DND-41 (cell line): Measurements from ENCODE around the gene PTGES2.

Experiments used
- ATAC-seq: fragments of 200-7000 bp; cut with Tn5 transposase; 3 replicates; pipeline ENCODE4 v1.9.1; 2021; ENCODE audit warnings: low read depth; ENCODE audit not compliant: insufficient read depth
- DNase-seq: peaks from one replicate; pipeline ENCODE4 v3.0.0-alpha.2; 2020
- H2AFZ ChIP-seq: 2 replicates; pipeline ENCODE4 v1.6.0; 2012; ENCODE audit warnings: low read depth, low read length
- H3K27ac ChIP-seq: 2 replicates; pipeline ENCODE4 v1.5.1; 2012; ENCODE audit warnings: low read length, inconsistent platforms
- H3K27me3 ChIP-seq: fragments of 200-600 bp; sonication (generic); 2 replicates; pipeline ENCODE4 v1.6.0; 2012; ENCODE audit warnings: low read length, mild to moderate bottlenecking, inconsistent platforms; ENCODE audit not compliant: insufficient read depth, poor library complexity
- H3K36me3 ChIP-seq: 2 replicates; pipeline ENCODE4 v1.5.1; 2012; ENCODE audit warnings: low read length, inconsistent platforms; ENCODE audit not compliant: insufficient read depth
- H3K4me1 ChIP-seq: 2 replicates; pipeline ENCODE4 v1.5.1; 2012; ENCODE audit warnings: mild to moderate bottlenecking, low read length; ENCODE audit not compliant: insufficient read depth
- H3K4me2 ChIP-seq: 2 replicates; pipeline ENCODE4 v1.6.0; 2012; ENCODE audit warnings: mild to moderate bottlenecking, moderate library complexity, low read length, inconsistent platforms; ENCODE audit not compliant: insufficient read depth
- H3K4me3 ChIP-seq, 2 experiments: fragments of 200-600 bp in 1 of 2; shearing (Covaris generic) in 1 of 2; 2 replicates each; pipeline ENCODE4 v1.5.1; 2012 to 2016; ENCODE audit warnings: inconsistent platforms in 2 of 2, low read length in 2 of 2, mild to moderate bottlenecking in 2 of 2, low read depth in 1 of 2, moderate library complexity in 1 of 2
- H3K79me2 ChIP-seq: 2 replicates; pipeline ENCODE4 v1.6.0; 2012; ENCODE audit warnings: low read length, inconsistent platforms; ENCODE audit not compliant: insufficient read depth
- H3K9ac ChIP-seq: 2 replicates; pipeline ENCODE4 v1.6.0; 2012; ENCODE audit warnings: low read depth, mild to moderate bottlenecking, inconsistent platforms, low read length, moderate library complexity
- H3K9me3 ChIP-seq: 2 replicates; pipeline ENCODE4 v1.5.1; 2012; ENCODE audit warnings: low read length, moderate library complexity, mild to moderate bottlenecking, inconsistent platforms; ENCODE audit not compliant: insufficient read depth, severe bottlenecking
- H4K20me1 ChIP-seq: 2 replicates; pipeline ENCODE4 v1.6.0; 2012; ENCODE audit warnings: low read length; ENCODE audit not compliant: insufficient read depth
- EZH2 ChIP-seq: IDR thresholded peaks from 3 replicates; pipeline ENCODE4 v1.6.1; 2012; ENCODE audit warnings: borderline replicate concordance, low read depth, mild to moderate bottlenecking, moderate library complexity, low read length, inconsistent platforms; ENCODE audit not compliant: severe bottlenecking
- TF ChIP-seq, protein P1 (sequence below): IDR thresholded peaks from 2 replicates; pipeline ENCODE4 v1.5.1; 2012; ENCODE audit warnings: borderline replicate concordance, low read length, moderate library complexity, mild to moderate bottlenecking; ENCODE audit not compliant: poor library complexity, severe bottlenecking; ENCODE audit errors: extremely low read depth

PTGES2 gene

DNA sequence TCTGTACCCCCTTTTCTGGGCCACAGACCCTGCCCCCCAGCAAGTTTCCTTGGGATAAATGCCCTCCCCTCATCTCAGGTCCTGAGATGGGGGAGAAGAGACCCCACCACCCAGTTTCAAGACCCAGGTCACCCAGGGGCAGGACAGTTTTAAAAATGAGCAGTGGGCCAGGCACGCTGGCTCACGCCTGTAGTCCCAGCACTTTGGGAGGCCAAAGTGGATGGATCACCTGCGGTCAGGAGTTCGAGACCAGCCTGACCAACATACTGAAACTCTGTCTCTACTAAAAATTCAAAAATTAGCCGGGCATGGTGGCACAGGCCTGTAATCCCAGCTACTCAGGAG, 6.1 kb downstream of the PTGES2 start:
- TF ChIP-seq, protein P1, sequence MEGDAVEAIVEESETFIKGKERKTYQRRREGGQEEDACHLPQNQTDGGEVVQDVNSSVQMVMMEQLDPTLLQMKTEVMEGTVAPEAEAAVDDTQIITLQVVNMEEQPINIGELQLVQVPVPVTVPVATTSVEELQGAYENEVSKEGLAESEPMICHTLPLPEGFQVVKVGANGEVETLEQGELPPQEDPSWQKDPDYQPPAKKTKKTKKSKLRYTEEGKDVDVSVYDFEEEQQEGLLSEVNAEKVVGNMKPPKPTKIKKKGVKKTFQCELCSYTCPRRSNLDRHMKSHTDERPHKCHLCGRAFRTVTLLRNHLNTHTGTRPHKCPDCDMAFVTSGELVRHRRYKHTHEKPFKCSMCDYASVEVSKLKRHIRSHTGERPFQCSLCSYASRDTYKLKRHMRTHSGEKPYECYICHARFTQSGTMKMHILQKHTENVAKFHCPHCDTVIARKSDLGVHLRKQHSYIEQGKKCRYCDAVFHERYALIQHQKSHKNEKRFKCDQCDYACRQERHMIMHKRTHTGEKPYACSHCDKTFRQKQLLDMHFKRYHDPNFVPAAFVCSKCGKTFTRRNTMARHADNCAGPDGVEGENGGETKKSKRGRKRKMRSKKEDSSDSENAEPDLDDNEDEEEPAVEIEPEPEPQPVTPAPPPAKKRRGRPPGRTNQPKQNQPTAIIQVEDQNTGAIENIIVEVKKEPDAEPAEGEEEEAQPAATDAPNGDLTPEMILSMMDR: no peak
- no peak for TF ChIP-seq EZH2
- no peak overlapping the region for H3K4me2 ChIP-seq
- no peak overlapping the region for H3K9ac ChIP-seq
- peaks cover 21% of the 10 kb centered on the region for H3K79me2 ChIP-seq
- H3K4me1 ChIP-seq: peaks cover 22% of the 10 kb centered on the region
- peaks cover 26% of the 10 kb centered on the region for H4K20me1 ChIP-seq
- no peaks in the 10 kb centered on the region for H3K9me3 ChIP-seq
- no peak for DNase-seq
- no peak for ATAC-seq
- no peak overlapping the region for H2AFZ ChIP-seq
- peaks cover 49% of the 10 kb centered on the region for H3K36me3 ChIP-seq
- H3K4me3 ChIP-seq: no peak overlapping the region
- no peaks in the 10 kb centered on the region for H3K27me3 ChIP-seq
- no peak overlapping the region for H3K27ac ChIP-seq

DNA sequence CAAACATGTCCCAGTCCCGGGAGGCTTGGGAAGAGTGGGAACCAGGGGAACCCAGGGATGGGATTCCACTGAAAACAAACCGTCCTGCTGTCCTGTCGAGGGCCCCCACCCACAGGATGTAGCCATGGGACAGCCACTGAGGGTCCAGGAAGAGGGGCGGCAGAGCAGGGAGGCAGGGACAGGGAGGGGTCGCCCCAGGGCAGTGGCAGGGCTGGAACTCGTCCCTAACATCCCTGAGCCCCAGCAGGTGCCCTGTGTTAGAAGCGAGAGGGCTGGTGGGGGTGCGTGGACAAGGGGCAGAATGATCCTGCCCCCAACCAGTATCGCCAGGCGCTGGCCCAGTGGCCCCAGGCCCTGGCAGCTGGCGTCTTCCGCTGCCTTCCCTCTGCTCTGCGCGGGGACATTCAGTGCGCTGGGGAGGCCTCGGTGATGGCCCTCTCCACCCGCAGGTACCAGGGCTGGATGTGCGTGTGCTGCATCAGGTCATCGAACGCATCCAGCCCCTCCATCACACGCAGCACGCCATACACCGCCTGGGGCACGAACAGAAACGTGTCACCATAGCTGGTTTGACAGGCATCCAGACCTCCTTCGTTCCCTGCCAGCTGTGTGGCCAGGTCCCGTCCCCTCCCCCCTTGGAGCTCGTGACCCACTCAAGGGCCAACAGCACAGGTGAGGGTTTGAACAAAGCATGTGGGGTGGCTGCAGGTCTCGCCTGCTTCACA, 6.6 kb downstream of the PTGES2 start:
- H3K27ac ChIP-seq: no peak overlapping the region
- DNase-seq (no peak), ATAC-seq (no peak)
- H3K9me3 ChIP-seq: no peaks in the 10 kb centered on the region
- no peak overlapping the region for H3K4me2 ChIP-seq
- H4K20me1 ChIP-seq: peaks cover 22% of the 10 kb centered on the region
- H3K79me2 ChIP-seq: peaks cover 16% of the 10 kb centered on the region
- TF ChIP-seq, protein P1: no peak
- no peak for TF ChIP-seq EZH2
- peaks cover 17% of the 10 kb centered on the region for H3K4me1 ChIP-seq
- H3K27me3 ChIP-seq: no peaks in the 10 kb centered on the region
- H2AFZ ChIP-seq: no peak overlapping the region
- H3K9ac ChIP-seq: no peak overlapping the region
- H3K36me3 ChIP-seq: peaks cover 49% of the 10 kb centered on the region
- no peak overlapping the region for H3K4me3 ChIP-seq

DNA sequence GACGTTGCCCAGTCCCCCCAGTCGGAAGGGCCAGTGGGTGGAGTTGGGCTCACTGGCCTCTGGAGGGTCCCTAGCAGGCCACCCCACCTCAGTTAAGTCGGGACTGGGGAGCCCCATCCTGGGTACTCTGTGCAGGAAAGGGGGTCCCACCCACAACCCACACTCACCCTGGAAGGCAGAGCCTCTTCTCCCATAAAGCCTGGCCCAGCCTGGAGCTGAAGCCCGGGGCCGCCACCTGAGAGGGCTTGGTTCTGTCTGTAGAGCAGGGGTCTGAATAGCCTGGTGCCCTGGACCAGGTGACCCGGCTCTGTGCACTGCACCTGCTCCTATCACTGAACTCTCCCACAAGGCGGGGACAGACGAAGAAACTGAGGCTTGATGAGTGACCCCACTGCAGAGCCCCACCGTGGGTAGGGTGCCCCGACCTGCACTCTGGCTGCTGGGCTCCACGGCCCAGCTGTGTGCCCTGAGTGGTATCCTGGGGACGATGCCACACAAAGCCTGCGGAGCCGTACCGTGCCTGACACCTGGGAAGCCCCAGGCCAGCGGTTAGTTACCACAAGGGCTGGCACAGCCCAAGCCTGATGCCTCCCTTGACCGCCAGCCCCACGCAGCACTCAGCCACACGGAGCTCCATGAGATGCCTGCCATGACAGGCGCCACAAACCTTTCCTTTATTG, 7.3 kb downstream of the PTGES2 start:
- peaks cover 16% of the 10 kb centered on the region for H4K20me1 ChIP-seq
- H3K4me2 ChIP-seq: no peak overlapping the region
- DNase-seq: no peak
- H2AFZ ChIP-seq: no peak overlapping the region
- no peak overlapping the region for H3K27ac ChIP-seq
- H3K79me2 ChIP-seq: peaks cover 9% of the 10 kb centered on the region; the same call in 1 of the 2 replicates
- no peaks in the 10 kb centered on the region for H3K27me3 ChIP-seq
- peaks cover 47% of the 10 kb centered on the region for H3K36me3 ChIP-seq
- peaks cover 10% of the 10 kb centered on the region for H3K4me1 ChIP-seq
- H3K9me3 ChIP-seq: no peaks in the 10 kb centered on the region
- no peak for TF ChIP-seq EZH2
- TF ChIP-seq, protein P1: no peak
- no peak overlapping the region for H3K9ac ChIP-seq
- no peak overlapping the region for H3K4me3 ChIP-seq
- ATAC-seq: no peak
